HG03457 (cell line): ENCODE data around the gene STBD1.
"Not testable (repeated sequence)": the region's sequence is repeated elsewhere in the genome, so short reads cannot be mapped to it uniquely, and the experiment has no call there.

Source experiments
- ATAC-seq: cut with Tn5 transposase; IDR thresholded peaks from one replicate; pipeline ENCODE4 v1.9.1; 2021; ENCODE audit warnings: moderate number of reproducible peaks; ENCODE audit not compliant: unreplicated experiment

Gene STBD1

DNA sequence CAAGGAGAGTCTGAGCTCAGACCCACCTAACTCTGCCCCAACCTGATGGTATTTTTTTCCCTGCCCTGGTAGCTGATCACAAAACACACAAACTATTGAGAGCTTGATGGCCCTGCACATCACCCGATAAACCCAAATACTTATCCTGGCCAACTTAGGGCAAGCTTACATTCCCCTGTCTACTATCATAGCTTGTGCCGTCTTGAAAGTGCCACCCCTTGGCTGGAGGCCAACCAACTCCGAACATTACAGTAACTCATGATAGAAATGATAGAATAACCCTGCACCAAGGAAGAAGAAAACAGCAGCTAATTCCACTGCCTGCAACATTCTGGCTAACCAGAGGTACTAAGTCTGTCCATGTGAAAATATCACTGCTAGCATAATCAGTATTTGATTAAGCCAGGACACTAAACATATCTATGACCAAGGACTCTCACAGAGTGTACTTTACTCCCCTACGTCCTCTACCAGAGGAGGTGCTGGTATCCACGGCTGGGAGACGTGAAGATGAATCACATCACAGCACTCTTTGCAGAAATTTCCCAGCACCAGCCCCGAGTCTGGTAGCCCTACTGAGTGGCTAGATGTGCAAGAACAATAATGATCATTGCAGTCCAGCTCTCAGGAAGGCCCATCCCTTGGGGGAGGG is 8.9 kb downstream of the STBD1 start:
- no peak for ATAC-seq

DNA sequence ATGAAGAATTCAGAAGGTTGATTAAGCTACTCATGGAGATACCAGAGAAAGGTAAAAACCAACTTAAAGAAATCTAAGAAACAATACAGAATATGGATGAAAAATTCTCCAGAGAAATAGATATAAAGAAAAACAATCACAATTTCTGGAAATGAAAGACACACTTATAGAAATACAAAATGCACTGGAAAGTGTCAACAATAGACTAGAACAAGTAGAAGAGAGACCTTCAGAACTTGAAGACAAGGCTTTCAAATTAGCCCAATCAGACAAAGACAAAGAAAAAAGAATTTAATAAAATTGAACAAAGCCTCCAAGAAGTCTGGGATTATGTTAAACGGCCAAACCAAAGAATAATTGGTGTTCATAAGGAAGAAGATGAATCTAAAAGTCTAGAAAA is 9.6 kb downstream of the STBD1 start:
- ATAC-seq: no peak

GRCh38 chr4:76322236-76322635 is 15.7 kb downstream of the STBD1 start:
- ATAC-seq: no peak

GRCh38 chr4:76325072-76325471 is 18.5 kb downstream of the STBD1 start:
- ATAC-seq: no peak

GRCh38 chr4:76326515-76326914 is 20.0 kb downstream of the STBD1 start:
- ATAC-seq: no peak

DNA sequence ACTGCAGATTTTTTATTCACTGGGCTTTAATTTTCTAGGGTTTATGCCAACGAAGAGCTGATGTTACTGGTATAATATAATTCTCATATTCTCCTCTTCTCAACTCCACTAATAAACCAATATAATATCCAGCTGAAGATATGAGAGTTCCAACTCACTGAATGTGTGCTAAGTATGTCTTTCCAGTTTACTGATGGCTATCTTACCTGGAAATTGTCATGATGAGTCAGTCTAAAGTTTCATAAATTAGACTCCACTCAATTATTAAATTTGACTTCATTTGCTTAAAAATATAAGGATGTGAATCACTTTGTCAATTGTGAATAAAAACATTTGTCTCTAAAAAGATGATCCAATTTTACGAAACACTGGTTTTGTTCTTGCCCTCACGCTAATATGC is 28.4 kb downstream of the STBD1 start:
- ATAC-seq: no peak

DNA sequence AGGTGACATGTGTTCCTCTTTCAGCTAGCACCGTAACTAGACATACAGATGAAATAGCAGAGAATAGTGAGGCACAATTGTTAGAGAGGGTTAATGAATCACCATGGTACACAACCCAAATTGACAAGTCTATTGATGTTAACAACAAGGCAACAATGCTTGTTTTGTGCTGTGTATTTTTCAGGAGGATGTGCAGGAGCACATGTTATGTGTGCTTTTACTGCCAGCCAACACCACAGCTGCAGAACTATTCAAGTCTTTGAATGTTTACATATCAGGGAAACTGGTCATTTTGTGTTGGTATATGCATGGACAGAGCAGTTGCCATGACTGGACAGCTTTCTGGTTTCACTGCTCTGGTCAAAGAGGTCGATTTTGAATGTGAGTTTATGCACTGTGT is 32.8 kb downstream of the STBD1 start:
- no peak for ATAC-seq

- ATAC-seq: no peak
Observed at GRCh38 chr4:76341063-76341462, 34.5 kb downstream of the STBD1 start.

GRCh38 chr4:76342191-76342590 is 35.7 kb downstream of the STBD1 start:
- no peak for ATAC-seq

GRCh38 chr4:76342803-76343202 is 36.3 kb downstream of the STBD1 start:
- no peak for ATAC-seq

DNA sequence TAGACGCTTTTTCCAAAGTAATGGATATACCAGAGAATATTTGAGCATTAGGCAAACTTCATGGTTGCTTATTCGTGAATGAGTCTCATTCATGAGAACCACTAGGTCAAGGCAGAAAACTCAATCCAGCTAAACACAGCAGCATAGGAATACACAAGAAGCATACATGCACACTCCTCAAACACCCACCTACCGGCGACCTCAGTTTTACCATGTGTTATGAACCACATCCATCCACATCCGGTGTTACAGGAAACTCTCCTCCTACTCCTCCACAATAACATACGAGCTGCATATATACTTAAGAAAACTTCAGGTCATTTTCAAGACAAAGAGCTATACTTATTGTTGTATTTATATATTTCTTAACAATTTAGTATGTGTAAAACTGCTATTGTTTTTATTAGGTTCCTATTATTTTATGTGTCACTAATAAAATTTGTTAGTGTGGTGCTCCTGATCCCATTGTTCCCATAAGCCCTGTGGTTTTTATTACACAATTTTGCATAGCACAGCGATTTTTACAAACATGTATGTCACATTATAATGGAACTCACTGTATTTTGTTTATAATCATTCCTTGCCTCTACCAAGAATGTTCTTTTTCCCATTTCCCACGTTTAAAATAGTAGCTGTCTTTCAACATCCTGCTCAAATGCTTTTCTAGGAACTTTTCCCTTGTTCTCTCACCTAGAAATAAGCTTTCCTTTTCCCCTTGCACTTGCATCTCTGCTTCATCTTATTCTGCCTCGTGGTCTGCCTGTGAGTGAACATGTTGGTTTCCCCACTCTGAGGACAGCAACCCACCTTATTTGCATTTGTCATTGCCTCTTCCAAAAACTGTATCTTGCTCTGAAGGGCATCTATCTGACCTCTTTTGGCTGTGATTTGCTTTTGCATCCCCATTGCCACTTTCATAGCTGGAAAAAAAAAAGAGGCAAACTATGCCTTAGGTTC is 48.3 kb downstream of the STBD1 start:
- no peak for ATAC-seq

GRCh38 chr4:76357981-76358380 is 51.4 kb downstream of the STBD1 start:
- no peak for ATAC-seq

GRCh38 chr4:76359881-76360466 is 53.4 kb downstream of the STBD1 start:
- ATAC-seq: not testable (repeated sequence)
